ENCODE measurements around the gene SEPSECS.

The SEPSECS gene

DNA sequence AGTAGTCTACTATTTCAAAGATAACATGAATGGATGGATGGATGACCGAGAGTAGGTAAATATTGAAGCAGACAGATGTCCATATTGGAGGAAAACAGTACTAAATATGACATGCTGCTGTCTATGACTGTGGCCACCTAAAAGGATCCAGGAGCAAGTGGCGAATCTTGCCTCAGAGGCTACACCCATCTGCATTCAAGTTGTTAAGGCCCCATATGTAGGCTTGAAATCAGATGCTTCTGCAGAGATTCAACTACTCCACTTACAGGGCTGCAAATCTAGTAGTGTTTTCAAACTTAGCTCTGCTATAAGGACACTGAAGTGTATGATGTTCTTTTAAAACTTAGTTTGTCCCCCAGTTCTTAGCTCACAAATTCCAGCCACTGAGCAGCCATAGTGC is 28.9 kb downstream of the SEPSECS start:
- TF ChIP-seq EGR1 (IDR thresholded peaks at IDR 0.05) (no peak), TAF1 (IDR thresholded peaks at IDR 0.05; ENCODE audit: low read depth) (no peak), YY1 (IDR thresholded peaks at IDR 0.05; ENCODE audit: low read depth) (no peak), TCF12 (IDR thresholded peaks at IDR 0.05; ENCODE audit: low read depth) (no peak), NFIC (IDR thresholded peaks at IDR 0.05) (no peak), FOXM1 (IDR thresholded peaks at IDR 0.05; ENCODE audit: borderline replicate concordance, low read depth) (no peak), CREB1 (IDR thresholded peaks at IDR 0.05; ENCODE audit: low read depth) (no peak), ZBTB7A (IDR thresholded peaks at IDR 0.05; ENCODE audit: low read depth) (no peak), CEBPB (IDR thresholded peaks at IDR 0.05) (no peak), EP300 (IDR thresholded peaks at IDR 0.05; ENCODE audit: borderline replicate concordance) (no peak), REST (IDR thresholded peaks at IDR 0.05; ENCODE audit: low read depth) (no peak), RAD21 (IDR thresholded peaks at IDR 0.05; ENCODE audit: low read depth) (no peak), TEAD4 (IDR thresholded peaks at IDR 0.05) (no peak)
- TF ChIP-seq, protein P1, sequence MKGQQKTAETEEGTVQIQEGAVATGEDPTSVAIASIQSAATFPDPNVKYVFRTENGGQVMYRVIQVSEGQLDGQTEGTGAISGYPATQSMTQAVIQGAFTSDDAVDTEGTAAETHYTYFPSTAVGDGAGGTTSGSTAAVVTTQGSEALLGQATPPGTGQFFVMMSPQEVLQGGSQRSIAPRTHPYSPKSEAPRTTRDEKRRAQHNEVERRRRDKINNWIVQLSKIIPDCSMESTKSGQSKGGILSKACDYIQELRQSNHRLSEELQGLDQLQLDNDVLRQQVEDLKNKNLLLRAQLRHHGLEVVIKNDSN (IDR thresholded peaks at IDR 0.05), result no peak
- TF ChIP-seq, protein P2, sequence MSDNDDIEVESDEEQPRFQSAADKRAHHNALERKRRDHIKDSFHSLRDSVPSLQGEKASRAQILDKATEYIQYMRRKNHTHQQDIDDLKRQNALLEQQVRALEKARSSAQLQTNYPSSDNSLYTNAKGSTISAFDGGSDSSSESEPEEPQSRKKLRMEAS (IDR thresholded peaks at IDR 0.05), result no peak

DNA sequence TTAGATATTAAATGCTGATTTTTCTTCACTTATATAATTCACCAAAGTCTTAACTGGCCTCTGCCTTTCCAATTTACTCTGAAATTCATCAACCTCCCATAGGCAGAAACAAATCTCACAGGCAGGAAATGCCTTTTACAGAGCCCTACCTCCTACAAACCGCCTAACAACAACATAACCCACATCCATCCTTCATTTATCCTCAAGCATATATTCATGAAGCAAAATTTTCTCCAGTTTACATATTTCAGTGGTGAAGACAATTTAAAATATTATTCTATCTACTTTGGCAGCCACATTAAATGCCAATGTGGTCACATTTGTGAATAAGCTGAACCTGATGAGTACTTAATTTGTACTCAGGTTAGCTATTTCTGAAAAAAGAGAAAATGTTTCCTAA is 30.3 kb downstream of the SEPSECS start:
- TF ChIP-seq NFIC (IDR thresholded peaks at IDR 0.05) (no peak), EP300 (IDR thresholded peaks at IDR 0.05; ENCODE audit: borderline replicate concordance) (no peak), FOXM1 (IDR thresholded peaks at IDR 0.05; ENCODE audit: borderline replicate concordance, low read depth) (no peak), REST (IDR thresholded peaks at IDR 0.05; ENCODE audit: low read depth) (no peak), CREB1 (IDR thresholded peaks at IDR 0.05; ENCODE audit: low read depth) (no peak), EGR1 (IDR thresholded peaks at IDR 0.05) (no peak), YY1 (IDR thresholded peaks at IDR 0.05; ENCODE audit: low read depth) (no peak), TEAD4 (IDR thresholded peaks at IDR 0.05) (no peak), TCF12 (IDR thresholded peaks at IDR 0.05; ENCODE audit: low read depth) (no peak), ZBTB7A (IDR thresholded peaks at IDR 0.05; ENCODE audit: low read depth) (no peak), RAD21 (IDR thresholded peaks at IDR 0.05; ENCODE audit: low read depth) (no peak), CEBPB (IDR thresholded peaks at IDR 0.05) (no peak), TAF1 (IDR thresholded peaks at IDR 0.05; ENCODE audit: low read depth) (no peak)
- TF ChIP-seq, protein P2 (IDR thresholded peaks at IDR 0.05), result no peak
- TF ChIP-seq, protein P1 (IDR thresholded peaks at IDR 0.05), result no peak

DNA sequence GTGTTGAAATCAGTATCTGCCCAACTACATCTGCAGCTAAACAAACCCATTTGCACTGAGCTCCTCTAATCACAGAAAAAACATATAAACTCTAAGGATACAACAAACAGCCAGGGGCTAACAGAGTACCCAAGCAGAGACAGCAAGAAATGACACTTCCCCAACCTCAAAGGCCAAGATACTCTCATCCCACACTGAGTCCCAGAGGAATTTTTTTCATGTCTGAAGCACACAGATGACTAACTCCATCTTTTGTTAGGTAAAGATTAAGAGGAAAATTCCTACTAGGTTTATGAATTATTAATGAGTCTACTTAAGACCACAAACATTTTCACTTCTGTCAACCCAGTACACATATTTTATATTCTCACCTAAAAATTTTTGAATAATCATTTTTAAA is 31.6 kb downstream of the SEPSECS start:
- TF ChIP-seq FOXM1 (IDR thresholded peaks at IDR 0.05; ENCODE audit: borderline replicate concordance, low read depth) (no peak), NFIC (IDR thresholded peaks at IDR 0.05) (no peak), EGR1 (IDR thresholded peaks at IDR 0.05) (no peak), TCF12 (IDR thresholded peaks at IDR 0.05; ENCODE audit: low read depth) (no peak), EP300 (IDR thresholded peaks at IDR 0.05; ENCODE audit: borderline replicate concordance) (no peak)
- TF ChIP-seq, protein P2 (IDR thresholded peaks at IDR 0.05), result no peak

DNA sequence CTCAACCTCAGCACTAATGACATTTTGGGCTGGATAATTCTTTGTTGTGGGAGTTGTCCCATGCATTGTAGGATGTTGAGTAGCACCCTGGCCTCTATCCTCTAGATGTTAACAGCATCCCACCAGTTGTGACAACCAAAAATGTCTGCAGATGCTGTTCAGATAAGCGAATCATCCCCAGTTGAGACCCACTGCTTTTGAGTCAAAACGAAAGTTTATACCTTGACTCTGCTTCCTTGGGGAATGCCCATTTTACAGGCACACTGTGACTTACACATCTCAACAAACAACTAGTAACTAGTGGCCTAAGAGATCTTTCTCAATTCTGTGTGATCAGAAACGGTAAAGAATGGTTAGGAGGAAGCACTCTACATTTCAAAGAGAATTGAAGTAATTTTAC is 37.0 kb downstream of the SEPSECS start:
- TF ChIP-seq, protein P2 (IDR thresholded peaks at IDR 0.05), result no peak
- TF ChIP-seq YY1 (IDR thresholded peaks at IDR 0.05; ENCODE audit: low read depth) (no peak), TEAD4 (IDR thresholded peaks at IDR 0.05) (no peak), TAF1 (IDR thresholded peaks at IDR 0.05; ENCODE audit: low read depth) (no peak), ZBTB7A (IDR thresholded peaks at IDR 0.05; ENCODE audit: low read depth) (no peak)

DNA sequence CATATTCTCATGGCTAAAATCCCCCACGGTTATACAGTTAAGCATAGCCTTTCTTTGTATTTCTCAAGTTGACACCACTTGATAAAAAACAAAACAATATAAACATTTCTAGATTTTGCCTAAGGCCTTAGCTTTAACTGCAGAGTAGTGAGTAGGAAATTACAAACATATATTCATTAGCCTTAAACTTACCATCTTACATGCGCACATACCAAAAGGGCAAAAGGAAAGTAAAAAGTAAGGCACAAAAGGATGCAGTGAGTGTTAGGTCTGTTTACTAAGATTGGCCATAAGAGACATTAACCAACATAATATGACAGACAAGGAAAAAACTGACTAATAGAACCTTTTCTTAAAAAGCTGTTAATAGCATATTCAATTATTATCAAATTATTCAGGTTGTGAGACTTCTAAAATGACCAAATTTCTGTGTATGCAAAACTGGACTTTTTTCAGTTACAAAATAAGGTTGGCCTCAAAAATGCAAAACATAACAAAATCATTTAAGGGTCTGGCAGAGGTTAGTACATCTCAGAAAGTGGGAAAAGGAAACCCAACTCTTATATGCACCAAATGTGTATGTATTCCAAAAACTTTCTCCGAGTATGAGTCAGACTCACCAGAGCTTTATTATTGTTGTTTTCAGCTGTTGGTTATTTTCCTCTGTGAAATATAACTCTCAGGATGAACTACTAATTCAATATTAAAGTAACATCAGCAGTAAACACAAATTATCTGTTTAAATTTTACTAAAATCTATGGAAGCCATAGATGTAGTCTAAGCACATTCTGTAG is 39.9 kb downstream of the SEPSECS start:
- TF ChIP-seq REST (IDR thresholded peaks at IDR 0.05; ENCODE audit: low read depth) (no peak), RAD21 (IDR thresholded peaks at IDR 0.05; ENCODE audit: low read depth) (no peak), NFIC (IDR thresholded peaks at IDR 0.05) (no peak), TAF1 (IDR thresholded peaks at IDR 0.05; ENCODE audit: low read depth) (no peak), CREB1 (IDR thresholded peaks at IDR 0.05; ENCODE audit: low read depth) (no peak), EGR1 (IDR thresholded peaks at IDR 0.05) (no peak), EP300 (IDR thresholded peaks at IDR 0.05; ENCODE audit: borderline replicate concordance) (no peak), CEBPB (IDR thresholded peaks at IDR 0.05) (no peak), TCF12 (IDR thresholded peaks at IDR 0.05; ENCODE audit: low read depth) (no peak), FOXM1 (IDR thresholded peaks at IDR 0.05; ENCODE audit: borderline replicate concordance, low read depth) (no peak), TEAD4 (IDR thresholded peaks at IDR 0.05) (no peak), ZBTB7A (IDR thresholded peaks at IDR 0.05; ENCODE audit: low read depth) (no peak)
- TF ChIP-seq, protein P1 (IDR thresholded peaks at IDR 0.05), result no peak
- TF ChIP-seq, protein P2 (IDR thresholded peaks at IDR 0.05), result no peak
